Activated CD8-positive, alpha-beta memory T cell treated with anti-CD3 and anti-CD28 coated beads for 24 hours (primary cell): ENCODE measurements around the gene PABPN1.

Experiments used
- DNase-seq: peaks from one replicate; pipeline ENCODE4 v3.0.0-alpha.2; 2020

Gene PABPN1

GRCh38 chr14:23359167-23359626 lies 37.9 kb downstream of the PABPN1 start:
- DNase-seq = no peak

- DNase-seq = no peak
These were observed 38.6 kb downstream of the PABPN1 start for GRCh38 chr14:23359722-23360447.

- no peak for DNase-seq
These were observed 39.2 kb downstream of the PABPN1 start for GRCh38 chr14:23360496-23360895.

- DNase-seq = no peak
These were observed 40.1 kb downstream of the PABPN1 start for GRCh38 chr14:23361320-23361719.

GRCh38 chr14:23361763-23362162 lies 40.5 kb downstream of the PABPN1 start:
- DNase-seq = no peak

GRCh38 chr14:23362200-23362599 lies 40.9 kb downstream of the PABPN1 start:
- no peak for DNase-seq

GRCh38 chr14:23364164-23365035 lies 43.1 kb downstream of the PABPN1 start:
- no peak for DNase-seq

- DNase-seq = no peak
These were observed 43.9 kb downstream of the PABPN1 start, which contains the start of gene EFS for GRCh38 chr14:23365036-23365731. TSS of gene EFS (minus strand) at chr14:23365172. CDS start at chr14:23365025, 147 bp downstream.

- no peak for DNase-seq
These were observed 44.6 kb downstream of the PABPN1 start for GRCh38 chr14:23365732-23366425.

- DNase-seq = no peak
These were observed 45.2 kb downstream of the PABPN1 start for GRCh38 chr14:23366426-23366921.

- no peak for DNase-seq
These were observed 49.0 kb downstream of the PABPN1 start for GRCh38 chr14:23370221-23370620.

- DNase-seq = no peak
These were observed 50.6 kb downstream of the PABPN1 start for GRCh38 chr14:23371865-23372264.

GRCh38 chr14:23372509-23372908 lies 51.3 kb downstream of the PABPN1 start, which contains the start of gene IL25:
TSS of gene IL25 (plus strand) at chr14:23372809.
- no peak for DNase-seq

GRCh38 chr14:23373041-23373440 lies 51.8 kb downstream of the PABPN1 start:
- DNase-seq = no peak
